HG02840 (cell line): ENCODE measurements around the gene CADPS.

Source experiments
- ATAC-seq: cut with Tn5 transposase; IDR thresholded peaks from one replicate; pipeline ENCODE4 v1.9.1; 2021; ENCODE audit warnings: mild to moderate bottlenecking, moderate library complexity, moderate number of reproducible peaks; ENCODE audit not compliant: unreplicated experiment, low FRiP score

CADPS gene

GRCh38 chr3:62874711-62875557, at the start of gene CADPS:
TSS of gene CADPS (minus strand) at chr3:62875416. CDS start at chr3:62875029, 387 bp downstream.
- no peak for ATAC-seq

DNA sequence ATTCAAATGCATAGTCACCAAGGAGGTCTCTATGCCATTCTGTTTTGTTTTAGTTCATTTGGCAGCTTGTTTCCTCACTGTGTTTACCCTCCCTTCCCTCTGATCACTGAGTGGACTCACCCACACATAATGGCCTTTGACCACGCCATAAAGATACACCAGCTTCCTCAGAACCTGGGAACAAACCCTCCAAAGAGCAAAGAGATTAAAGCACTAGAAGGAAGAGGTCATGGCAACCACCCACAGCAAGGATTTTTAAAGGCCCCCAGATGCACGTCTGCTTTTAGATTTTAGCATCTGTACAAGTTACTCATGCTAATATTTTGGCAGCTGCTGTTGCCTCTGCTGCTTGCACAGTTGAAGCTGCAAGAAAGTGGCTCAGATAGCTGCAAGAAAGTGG, 47.9 kb upstream of the CADPS start:
- ATAC-seq, result no peak

DNA sequence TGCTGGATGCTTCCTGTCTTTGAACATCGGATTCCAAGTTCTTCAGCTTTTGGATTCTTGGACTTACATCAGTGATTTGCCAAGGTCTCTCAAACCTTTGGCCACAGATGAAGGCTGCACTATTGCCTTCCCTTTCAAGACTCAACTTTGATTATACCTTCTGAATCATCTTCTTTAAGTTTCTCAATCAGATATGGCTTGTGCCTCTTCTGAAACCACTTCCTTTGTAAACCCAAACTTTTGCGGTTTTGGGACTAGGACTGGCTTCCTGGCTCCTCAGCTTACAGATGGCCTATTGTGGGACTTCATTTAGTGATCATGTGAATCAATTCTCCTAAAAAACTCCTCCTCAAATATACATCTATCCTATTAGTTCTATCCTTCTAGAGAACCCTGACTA, 47.1 kb upstream of the CADPS start:
- ATAC-seq, result no peak

- ATAC-seq, result no peak
Observed at GRCh38 chr3:62920466-62920784, 45.2 kb upstream of the CADPS start.

DNA sequence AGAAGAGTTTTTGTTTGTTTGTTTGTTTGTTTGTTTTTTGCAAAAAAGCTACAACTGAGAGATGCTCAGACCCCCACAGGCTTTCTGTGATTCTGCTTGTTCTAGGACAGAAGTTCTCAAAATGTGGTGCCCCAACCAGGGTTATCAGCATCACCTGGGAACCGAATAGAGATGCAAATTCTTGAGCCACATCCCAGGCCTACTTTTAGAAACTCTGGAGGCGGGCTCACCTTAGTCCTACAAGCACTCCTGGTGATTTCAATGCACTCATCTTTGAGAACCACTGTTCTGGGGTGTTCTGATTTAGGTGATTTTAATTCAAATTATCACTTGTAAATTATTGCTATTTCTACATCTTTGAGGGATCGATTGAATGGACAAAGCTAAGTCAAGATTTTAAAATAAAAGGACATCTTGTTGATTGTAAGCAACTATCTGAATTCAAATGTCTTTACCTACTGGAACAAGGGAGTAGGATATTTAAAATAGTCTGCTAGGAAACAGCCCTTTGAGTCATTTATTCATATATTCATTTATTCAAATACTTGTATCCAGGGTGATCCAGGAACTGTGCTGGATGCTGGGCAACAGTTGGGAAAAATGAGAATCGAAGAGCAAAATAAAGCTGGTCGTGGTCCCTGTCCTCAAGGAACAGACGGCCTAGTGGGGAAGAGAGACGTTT, 44.7 kb upstream of the CADPS start:
- ATAC-seq, result no peak

DNA sequence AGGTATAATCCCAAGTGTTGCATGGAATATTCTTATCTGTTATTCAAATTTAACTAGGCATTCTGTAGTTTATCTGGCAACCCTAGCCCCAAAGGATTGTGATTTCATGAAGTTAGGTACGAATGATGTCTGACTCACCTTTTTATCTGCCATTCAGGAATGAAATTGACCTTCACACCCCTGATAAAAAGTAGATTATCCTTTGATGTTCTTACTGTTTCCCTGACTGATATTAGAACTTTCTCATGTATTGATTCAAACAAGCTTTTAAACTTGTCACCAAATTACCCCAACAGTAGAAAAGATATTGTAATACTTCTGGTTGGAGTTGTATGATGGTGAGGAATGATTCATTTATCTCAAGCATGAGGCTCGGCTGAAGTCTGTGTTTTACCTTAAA, 43.6 kb upstream of the CADPS start:
- ATAC-seq, result no peak

- no peak for ATAC-seq
Observed at GRCh38 chr3:62918131-62918530, 42.9 kb upstream of the CADPS start.

- ATAC-seq, result no peak
Observed at GRCh38 chr3:62911526-62911925, 36.3 kb upstream of the CADPS start.

GRCh38 chr3:62905331-62905730, 30.1 kb upstream of the CADPS start:
- no peak for ATAC-seq

GRCh38 chr3:62898530-62899496, 23.6 kb upstream of the CADPS start:
- ATAC-seq, result no peak

- ATAC-seq, result no peak
Observed at GRCh38 chr3:62895901-62896300, 20.7 kb upstream of the CADPS start.

DNA sequence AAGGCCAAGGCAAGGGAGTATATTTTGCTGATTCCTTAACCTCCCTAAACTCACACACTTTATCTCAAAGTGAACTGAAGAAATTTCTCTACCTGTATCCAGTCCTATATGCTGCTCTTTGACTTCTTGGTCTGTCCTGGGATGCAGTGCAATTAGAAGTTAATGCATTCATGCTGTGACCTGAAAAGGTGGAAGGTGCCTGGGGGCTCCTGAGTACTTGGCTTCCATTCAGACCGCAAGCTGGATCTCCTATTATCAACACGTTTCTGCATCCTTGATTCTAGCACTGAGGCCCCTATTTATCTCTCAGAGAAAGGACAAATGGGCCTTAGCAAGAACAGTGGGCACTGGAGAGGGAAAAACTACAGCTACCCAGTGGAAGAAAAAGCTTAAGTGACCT, 17.7 kb upstream of the CADPS start:
- no peak for ATAC-seq

DNA sequence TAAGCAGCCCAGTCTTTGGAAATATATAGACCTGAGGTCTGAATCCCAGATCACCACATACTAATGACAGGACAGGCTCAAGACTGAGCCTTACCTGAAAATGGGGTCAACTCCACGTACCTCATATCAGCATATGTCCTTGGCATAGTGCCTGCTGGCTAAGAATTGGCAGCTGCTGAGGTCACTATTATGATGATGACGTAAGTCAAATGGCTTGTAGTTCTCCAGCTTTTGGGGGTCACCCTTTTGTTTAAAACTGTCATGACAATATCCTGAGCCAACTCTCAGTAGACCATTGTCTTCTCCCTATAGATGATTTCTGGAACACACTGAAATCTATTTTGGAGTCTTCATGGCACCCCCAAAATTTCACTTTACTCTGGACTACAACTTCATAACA, 16.8 kb upstream of the CADPS start:
- no peak for ATAC-seq

- no peak for ATAC-seq
Observed at GRCh38 chr3:62888778-62889177, 13.6 kb upstream of the CADPS start.

DNA sequence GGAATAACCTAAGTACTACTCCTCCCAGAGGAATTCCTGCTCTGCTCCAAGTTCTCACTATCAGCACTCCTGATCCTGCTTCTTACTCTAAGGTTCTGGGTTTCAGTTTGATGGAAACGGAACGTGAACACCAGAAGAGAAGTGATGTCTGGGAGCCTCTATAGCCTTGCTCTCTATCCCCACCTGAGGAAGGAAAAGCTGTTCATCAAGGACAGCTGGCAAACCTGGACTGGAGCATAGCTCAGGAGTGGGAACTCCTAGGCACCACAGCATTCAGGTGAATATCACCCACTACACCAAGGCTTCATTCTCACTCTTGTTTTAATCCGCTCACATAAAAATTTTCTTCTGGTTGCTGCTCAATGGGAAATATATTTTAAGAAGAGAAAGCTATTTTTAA, 13.0 kb upstream of the CADPS start:
- no peak for ATAC-seq

- ATAC-seq, result no peak
Observed at GRCh38 chr3:62885136-62885535, 9.9 kb upstream of the CADPS start.

GRCh38 chr3:62884096-62884870, 9.1 kb upstream of the CADPS start:
- no peak for ATAC-seq

DNA sequence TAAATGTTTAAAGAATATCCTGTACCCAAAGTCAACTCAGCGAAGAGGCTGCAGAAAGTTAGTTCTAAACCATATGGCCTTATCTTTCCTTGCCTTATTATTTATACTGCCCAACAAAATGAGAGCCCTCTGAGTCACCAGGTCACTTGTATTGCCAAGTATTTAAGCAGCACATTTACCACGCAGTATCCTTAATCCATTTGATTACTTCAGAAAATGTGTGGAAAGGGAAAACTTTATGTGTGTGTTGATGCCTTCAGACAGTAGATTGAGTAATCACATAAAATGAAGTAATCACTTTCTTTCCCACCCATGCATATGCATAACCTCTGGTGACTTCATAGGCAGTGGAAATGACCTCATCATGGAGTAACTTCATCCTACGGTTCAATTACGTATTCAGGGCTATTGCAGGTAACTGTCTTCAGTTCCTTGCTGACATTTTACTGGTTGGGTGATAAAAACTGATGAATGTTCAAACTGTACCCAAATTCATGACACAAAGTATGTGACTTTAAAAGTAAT, 7.5 kb upstream of the CADPS start:
- no peak for ATAC-seq

DNA sequence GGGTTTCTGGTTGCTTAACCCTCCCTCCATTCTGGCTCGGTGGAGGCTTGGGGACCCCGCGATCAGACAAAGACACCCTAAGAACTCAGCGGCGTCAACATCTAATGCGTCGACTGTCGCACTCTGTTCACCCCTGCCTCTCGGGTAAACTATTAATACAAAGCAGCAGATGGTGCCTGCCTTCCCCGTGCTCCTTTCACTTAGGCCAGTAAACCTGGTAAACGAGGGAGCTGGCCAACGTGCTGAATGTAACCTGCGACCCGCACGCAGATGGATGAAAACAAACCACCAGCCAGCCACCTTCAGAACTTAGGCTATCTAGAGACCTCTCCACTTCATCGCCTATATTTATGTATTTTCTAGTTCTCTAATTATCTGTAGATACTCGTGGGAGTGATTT, 848 bp upstream of the CADPS start:
- no peak for ATAC-seq

GRCh38 chr3:62875558-62876002, 364 bp upstream of the CADPS start:
- ATAC-seq, result no peak
